Neuronal stem cell (in vitro differentiated cells): ENCODE results near the gene TRPV4.

ENCODE experiments used
- DNase-seq: peaks from one replicate; pipeline ENCODE4 v3.0.0-alpha.2; 2013; ENCODE audit warnings: low spot score
- H2AFZ ChIP-seq: one replicate; pipeline ENCODE4 v1.6.1; 2013; ENCODE audit warnings: mild to moderate bottlenecking, low read length, inconsistent platforms
- H2AK5ac ChIP-seq: 2 replicates; pipeline ENCODE4 v1.6.1; 2013; ENCODE audit warnings: low read depth, mild to moderate bottlenecking, inconsistent platforms, low read length, moderate library complexity, mixed read lengths
- H2BK120ac ChIP-seq: 2 replicates; pipeline ENCODE4 v1.6.1; 2013; ENCODE audit warnings: low read depth, mild to moderate bottlenecking, inconsistent platforms, low read length, moderate library complexity, mixed read lengths
- H2BK12ac ChIP-seq: one replicate; pipeline ENCODE4 v1.6.1; 2013; ENCODE audit warnings: low read length, inconsistent platforms
- H2BK15ac ChIP-seq: 2 replicates; pipeline ENCODE4 v1.6.1; 2013; ENCODE audit warnings: mild to moderate bottlenecking, low read length, inconsistent platforms, mixed read lengths
- H2BK5ac ChIP-seq: one replicate; pipeline ENCODE4 v1.6.1; 2013; ENCODE audit warnings: inconsistent platforms, mild to moderate bottlenecking, low read length, moderate library complexity
- H3K14ac ChIP-seq: one replicate; pipeline ENCODE4 v1.6.1; 2013; ENCODE audit warnings: low read length, inconsistent platforms
- H3K18ac ChIP-seq: 2 replicates; pipeline ENCODE4 v1.6.1; 2013; ENCODE audit warnings: low read length, inconsistent platforms
- H3K23ac ChIP-seq: 2 replicates; pipeline ENCODE4 v1.6.1; 2013; ENCODE audit warnings: low read depth, mild to moderate bottlenecking, mixed read lengths, low read length, inconsistent platforms; ENCODE audit not compliant: poor library complexity
- H3K27ac ChIP-seq: replicated peaks from 3 replicates; pipeline ENCODE4 v1.5.1; 2013; ENCODE audit warnings: low read length, inconsistent platforms
- H3K27me3 ChIP-seq, 3 experiments: 2 replicates each; pipeline ENCODE4 v1.6.1; 2013; ENCODE audit warnings: low read length in 3 of 3, mild to moderate bottlenecking in 2 of 3, inconsistent platforms in 1 of 3, low read depth in 1 of 3, mixed read lengths in 1 of 3, moderate library complexity in 1 of 3; ENCODE audit not compliant: control insufficient read depth in 3 of 3, insufficient read depth in 3 of 3
- H3K36me3 ChIP-seq, 2 donors: replicated peaks in 1 of 2; 2 replicates each; pipeline ENCODE4 v1.6.1; 2013; ENCODE audit warnings: low read length in 2 of 2; ENCODE audit not compliant: control insufficient read depth in 2 of 2, insufficient read depth in 2 of 2
- H3K4ac ChIP-seq: 2 replicates; pipeline ENCODE4 v1.6.1; 2013; ENCODE audit warnings: inconsistent platforms, mild to moderate bottlenecking, low read length, moderate library complexity
- H3K4me1 ChIP-seq, 2 donors: 1 replicate in 1 of 2; 2 replicates in 1 of 2; pipeline ENCODE4 v1.6.1; 2013; ENCODE audit warnings: low read length in 2 of 2, low read depth in 1 of 2; ENCODE audit not compliant: control insufficient read depth in 2 of 2, insufficient read depth in 1 of 2
- H3K4me2 ChIP-seq: one replicate; pipeline ENCODE4 v1.6.1; 2013; ENCODE audit warnings: mild to moderate bottlenecking, low read length, inconsistent platforms; ENCODE audit not compliant: insufficient read depth, poor library complexity, severe bottlenecking
- H3K4me3 ChIP-seq, 2 donors: 2 replicates each; pipeline ENCODE4 v1.5.1; 2013; ENCODE audit warnings: low read length in 2 of 2, mild to moderate bottlenecking in 2 of 2, inconsistent platforms in 1 of 2, moderate library complexity in 1 of 2
- H3K79me1 ChIP-seq: one replicate; pipeline ENCODE4 v1.6.1; 2013; ENCODE audit warnings: low read depth, mild to moderate bottlenecking, inconsistent platforms, low read length, moderate library complexity
- H3K9ac ChIP-seq: one replicate; pipeline ENCODE4 v1.6.1; 2013; ENCODE audit warnings: mild to moderate bottlenecking, low read depth, low read length, inconsistent platforms; ENCODE audit not compliant: poor library complexity
- H3K9me3 ChIP-seq, 2 donors: replicated peaks in 1 of 2; 2 replicates each; pipeline versions ENCODE3 to v1.6.1; 2013; ENCODE audit warnings: low read length in 2 of 2, mild to moderate bottlenecking in 2 of 2, inconsistent platforms in 1 of 2, low read depth in 1 of 2, mixed read lengths in 1 of 2, moderate library complexity in 1 of 2; ENCODE audit not compliant: control insufficient read depth in 2 of 2, insufficient read depth in 1 of 2
- H4K8ac ChIP-seq: one replicate; pipeline ENCODE4 v1.6.1; 2013; ENCODE audit warnings: low read depth, mild to moderate bottlenecking, inconsistent platforms, low read length, moderate library complexity
- H4K91ac ChIP-seq: one replicate; pipeline ENCODE4 v1.6.1; 2013; ENCODE audit warnings: low read length, low read depth, mild to moderate bottlenecking, inconsistent platforms; ENCODE audit not compliant: poor library complexity
- WGBS, 2 donors: extraction: QIAGEN DNeasy Blood & Tissue Kit; methylation state at CpG; one replicate each; pipeline ENCODE4 v1.1.7; 2013; ENCODE audit warnings: missing lambda C conversion rate in 2 of 2, mixed read lengths in 1 of 2; ENCODE audit not compliant: insufficient read length in 2 of 2, insufficient replicate concordance in 1 of 2; ENCODE audit errors: extremely low coverage in 2 of 2; 5-methylcytosine and 5-hydroxymethylcytosine counted together

The TRPV4 gene

GRCh38 chr12:109782326-109782703 lies 50.9 kb downstream of the TRPV4 start:
- no peak overlapping the region for H4K91ac ChIP-seq
- no peak overlapping the region for H3K27ac ChIP-seq
- no peak overlapping the region for H3K23ac ChIP-seq
- H2AFZ ChIP-seq, result no peak overlapping the region
- H3K14ac ChIP-seq, result no peak overlapping the region
- no peak overlapping the region for H4K8ac ChIP-seq
- H3K18ac ChIP-seq, result no peak overlapping the region
- no CpG with 5 or more reads among the region's 9 CpGs for WGBS, 2 donors
- peaks cover 0 to 5% of the 10 kb centered on the region in 2 donors for H3K4me1 ChIP-seq
- no peak overlapping the region for H2BK12ac ChIP-seq
- H3K4ac ChIP-seq, result no peak overlapping the region
- H2AK5ac ChIP-seq, result peak overlapping the region; percentile 6
- H3K4me2 ChIP-seq, result no peak overlapping the region
- DNase-seq, result no peak
- no peak overlapping the region for H2BK15ac ChIP-seq
- peaks cover 4 to 11% of the 10 kb centered on the region in 2 donors for H3K9me3 ChIP-seq
- peak overlapping the region; percentile 70 for H2BK5ac ChIP-seq
- peaks cover 3% of the 10 kb centered on the region for H3K79me1 ChIP-seq
- H2BK120ac ChIP-seq, result no peak overlapping the region
- no peaks in the 10 kb centered on the region for H3K36me3 ChIP-seq
- peaks cover 0 to 1% (median 0%) of the 10 kb centered on the region in 3 experiments for H3K27me3 ChIP-seq
- H3K9ac ChIP-seq, result no peak overlapping the region
- no peak overlapping the region for H3K4me3 ChIP-seq

DNA sequence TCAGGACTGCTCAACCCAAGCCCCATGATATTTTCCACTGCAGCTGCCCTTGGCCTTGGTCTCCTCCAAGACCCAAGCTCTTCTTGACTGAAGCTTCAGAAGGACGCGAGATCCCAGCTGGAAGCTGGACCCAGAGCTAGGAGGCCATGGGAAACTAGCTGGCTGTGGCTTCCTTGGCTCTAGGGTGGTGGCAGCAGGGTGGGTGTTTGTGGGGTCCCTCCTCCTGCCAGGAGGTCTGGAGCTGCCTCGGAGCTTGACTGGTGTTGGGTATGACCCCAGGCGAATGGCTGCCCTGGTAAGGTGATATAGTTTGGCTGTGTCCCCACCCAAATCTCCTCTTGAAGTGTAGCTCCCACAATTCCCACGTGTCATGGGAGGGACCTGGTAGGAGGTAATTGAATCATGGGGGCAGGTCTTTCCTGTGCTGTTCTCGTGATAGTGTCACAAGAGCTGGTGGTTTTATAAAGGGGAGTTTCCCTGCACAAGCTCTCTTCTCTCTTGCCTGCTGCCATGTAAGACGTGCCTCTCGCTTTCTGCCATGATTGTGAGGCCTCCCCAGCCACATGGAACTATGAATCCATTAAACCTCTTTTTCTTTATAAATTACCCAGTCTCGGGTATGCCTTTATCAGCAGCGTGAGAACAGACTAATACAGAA lies 51.4 kb downstream of the TRPV4 start:
- Histone ChIP-seq H4K91ac (no peak overlapping the region), H3K4me1 (peaks cover 0 to 10% of the 10 kb centered on the region in 2 donors), H3K27ac (no peak overlapping the region), H3K4ac (no peak overlapping the region), H3K79me1 (peaks cover 3% of the 10 kb centered on the region), H3K14ac (no peak overlapping the region), H3K36me3 (no peaks in the 10 kb centered on the region), H2AFZ (no peak overlapping the region), H3K4me3 (no peak overlapping the region), H2BK15ac (no peak overlapping the region), H4K8ac (no peak overlapping the region), H2BK12ac (no peak overlapping the region), H3K4me2 (no peak overlapping the region), H2BK5ac (no peak overlapping the region), H2BK120ac (no peak overlapping the region), H3K23ac (no peak overlapping the region), H3K18ac (no peak overlapping the region), H3K9ac (no peak overlapping the region), H2AK5ac (peak overlapping the region; percentile 6), H3K9me3 (peaks cover 4 to 11% of the 10 kb centered on the region in 2 donors), H3K27me3 (no peaks in the 10 kb centered on the region)
- WGBS, 2 donors, result no CpG with 5 or more reads among the region's 10 CpGs
- DNase-seq, result no peak

DNA sequence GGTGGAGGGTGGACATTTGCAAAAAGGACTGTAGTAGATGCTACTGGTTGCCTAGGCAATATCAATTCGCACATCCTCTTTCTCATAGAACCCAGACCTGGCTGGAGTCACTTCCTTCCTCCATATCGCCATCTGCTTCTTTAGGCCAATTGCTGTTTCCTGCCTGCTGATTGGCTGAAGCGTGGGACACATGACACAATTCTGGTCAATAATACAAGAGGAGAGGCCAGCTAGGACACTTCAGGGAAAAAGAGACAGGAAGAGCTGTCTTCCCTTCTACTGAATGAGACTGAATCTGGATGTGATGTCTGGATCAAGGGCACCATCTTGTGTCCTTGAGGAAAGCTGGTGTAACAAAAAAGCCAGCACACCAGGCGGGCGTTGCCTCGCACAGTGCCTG lies 53.8 kb downstream of the TRPV4 start:
- Histone ChIP-seq H3K36me3 (no peaks in the 10 kb centered on the region), H3K4me1 (peaks cover 0 to 17% of the 10 kb centered on the region in 2 donors), H4K91ac (no peak overlapping the region), H3K79me1 (peaks cover 3% of the 10 kb centered on the region), H2AFZ (no peak overlapping the region), H2BK120ac (no peak overlapping the region), H2AK5ac (no peak overlapping the region), H3K4me3 (no peak overlapping the region), H3K23ac (no peak overlapping the region), H2BK5ac (no peak overlapping the region), H3K4me2 (no peak overlapping the region), H2BK15ac (no peak overlapping the region), H3K27me3 (no peaks in the 10 kb centered on the region), H3K18ac (no peak overlapping the region), H3K9ac (no peak overlapping the region), H3K27ac (no peak overlapping the region), H3K14ac (no peak overlapping the region), H3K4ac (no peak overlapping the region), H4K8ac (no peak overlapping the region), H3K9me3 (peaks cover 4 to 11% of the 10 kb centered on the region in 2 donors), H2BK12ac (no peak overlapping the region)
- no CpG with 5 or more reads among the region's 6 CpGs for WGBS, 2 donors
- no peak for DNase-seq

GRCh38 chr12:109778684-109779083 lies 54.5 kb downstream of the TRPV4 start:
- Histone ChIP-seq H2BK15ac (no peak overlapping the region), H2AK5ac (no peak overlapping the region), H4K8ac (no peak overlapping the region), H3K9ac (no peak overlapping the region), H3K79me1 (peaks cover 3% of the 10 kb centered on the region), H3K18ac (no peak overlapping the region), H3K4me3 (no peak overlapping the region), H3K9me3 (peaks cover 4 to 11% of the 10 kb centered on the region in 2 donors), H3K27ac (no peak overlapping the region), H2BK120ac (no peak overlapping the region), H3K4me2 (no peak overlapping the region), H3K14ac (no peak overlapping the region), H3K23ac (no peak overlapping the region), H3K36me3 (no peaks in the 10 kb centered on the region), H2AFZ (no peak overlapping the region), H3K27me3 (no peaks in the 10 kb centered on the region), H2BK12ac (no peak overlapping the region), H2BK5ac (no peak overlapping the region), H3K4ac (no peak overlapping the region), H4K91ac (no peak overlapping the region), H3K4me1 (peaks cover under 1 to 17% of the 10 kb centered on the region in 2 donors)
- WGBS, 2 donors, result no CpG with 5 or more reads among the region's 1 CpG
- DNase-seq, result no peak
